Measurements from ENCODE around the gene TMEM53.

- TF ChIP-seq CTCF (conservative IDR thresholded peaks at IDR 0.05 in 1 of 2, IDR thresholded peaks at IDR 0.05 in 1 of 2; ENCODE audit: low read depth in 1 of 2, low read length in 2 of 2), result no peak
- no peak for TF ChIP-seq EZH2 (IDR thresholded peaks at IDR 0.05; ENCODE audit: low read length, missing control alignments)
Observed at GRCh38 chr1:44636688-44637598, 37.3 kb downstream of the TMEM53 start.
